Upper lobe of right lung (tissue), 1 donor: ENCODE data around the gene FAM83D. TPM values are rescaled to one million over a fixed set of nuclear protein-coding genes. Genes with fewer than 3 reads are reported as not detected.
"Not testable (repeated sequence)": the region's sequence is repeated elsewhere in the genome, so short reads cannot be mapped to it uniquely, and the experiment has no call there.

Source experiments
- ATAC-seq: fragments of 200-7000 bp; cut with Tn5 transposase; one replicate; pipeline ENCODE4 v1.9.1; 2020; ENCODE audit warnings: mild to moderate bottlenecking, moderate library complexity
- DNase-seq: peaks from one replicate; pipeline ENCODE4 v3.0.0-alpha.2; 2020
- H3K27ac ChIP-seq: fragments of 200-600 bp; one replicate; pipeline ENCODE4 v1.8.0; 2022
- H3K27me3 ChIP-seq: fragments of 200-600 bp; one replicate; pipeline ENCODE4 v1.8.0; 2022; ENCODE audit warnings: mild to moderate bottlenecking
- H3K36me3 ChIP-seq: fragments of 200-600 bp; one replicate; pipeline ENCODE4 v1.8.0; 2022
- H3K4me1 ChIP-seq: fragments of 200-600 bp; one replicate; pipeline ENCODE4 v1.8.0; 2022
- H3K4me3 ChIP-seq: fragments of 200-600 bp; one replicate; pipeline ENCODE4 v1.8.0; 2022; ENCODE audit warnings: mild to moderate bottlenecking
- H3K9me3 ChIP-seq: fragments of 200-600 bp; one replicate; pipeline ENCODE4 v1.8.0; 2022
- intact Hi-C: fragments of 100-400 bp; cut with DNase I; formaldehyde crosslinking; loops from one replicate; pipeline ENCODE4 v1.11.0; 2022
- total RNA-seq: library from RNA; stranded (reverse); fragmentation: NEBNext Ultra II Directional; extraction: Animal tissue kit (Norgen Biotek cat#: 25700); gene quantifications from one replicate; pipeline ENCODE4 v1.2.1, GENCODE V29; 2021
- TF ChIP-seq, protein P1 (sequence below): fragments of 200-600 bp; IDR thresholded peaks from one replicate; pipeline ENCODE4 v1.8.0; 2022; ENCODE audit warnings: antibody characterized with exemption
- donor health status: DM: no; HTN: yes; CAD: no; lungs with severe emphysema.

Gene FAM83D
- total RNA-seq, 1 donor from 2014 or later = 2.0 TPM

DNA sequence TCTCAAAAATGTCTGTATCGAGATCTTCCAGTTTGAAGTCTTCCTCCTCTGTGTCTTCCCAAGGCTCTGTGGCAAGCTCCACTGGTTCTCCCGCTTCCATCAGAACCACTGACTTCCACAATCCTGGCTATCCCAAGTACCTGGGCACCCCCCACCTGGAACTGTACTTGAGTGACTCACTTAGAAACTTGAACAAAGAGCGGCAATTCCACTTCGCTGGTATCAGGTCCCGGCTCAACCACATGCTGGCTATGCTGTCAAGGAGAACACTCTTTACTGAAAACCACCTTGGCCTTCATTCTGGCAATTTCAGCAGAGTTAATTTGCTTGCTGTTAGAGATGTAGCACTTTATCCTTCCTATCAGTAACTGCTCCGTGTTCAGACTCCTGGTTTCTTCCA is 25.9 kb downstream of the FAM83D start:
- Histone ChIP-seq H3K4me3 (no peak overlapping the region), H3K27me3 (no peaks in the 10 kb centered on the region), H3K4me1 (no peaks in the 10 kb centered on the region), H3K27ac (no peak overlapping the region), H3K36me3 (no peaks in the 10 kb centered on the region), H3K9me3 (no peaks in the 10 kb centered on the region)
- intact Hi-C loops = no loop called here
- DNase-seq = no peak
- ATAC-seq = no peak
- TF ChIP-seq, protein P1, sequence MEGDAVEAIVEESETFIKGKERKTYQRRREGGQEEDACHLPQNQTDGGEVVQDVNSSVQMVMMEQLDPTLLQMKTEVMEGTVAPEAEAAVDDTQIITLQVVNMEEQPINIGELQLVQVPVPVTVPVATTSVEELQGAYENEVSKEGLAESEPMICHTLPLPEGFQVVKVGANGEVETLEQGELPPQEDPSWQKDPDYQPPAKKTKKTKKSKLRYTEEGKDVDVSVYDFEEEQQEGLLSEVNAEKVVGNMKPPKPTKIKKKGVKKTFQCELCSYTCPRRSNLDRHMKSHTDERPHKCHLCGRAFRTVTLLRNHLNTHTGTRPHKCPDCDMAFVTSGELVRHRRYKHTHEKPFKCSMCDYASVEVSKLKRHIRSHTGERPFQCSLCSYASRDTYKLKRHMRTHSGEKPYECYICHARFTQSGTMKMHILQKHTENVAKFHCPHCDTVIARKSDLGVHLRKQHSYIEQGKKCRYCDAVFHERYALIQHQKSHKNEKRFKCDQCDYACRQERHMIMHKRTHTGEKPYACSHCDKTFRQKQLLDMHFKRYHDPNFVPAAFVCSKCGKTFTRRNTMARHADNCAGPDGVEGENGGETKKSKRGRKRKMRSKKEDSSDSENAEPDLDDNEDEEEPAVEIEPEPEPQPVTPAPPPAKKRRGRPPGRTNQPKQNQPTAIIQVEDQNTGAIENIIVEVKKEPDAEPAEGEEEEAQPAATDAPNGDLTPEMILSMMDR = no peak

DNA sequence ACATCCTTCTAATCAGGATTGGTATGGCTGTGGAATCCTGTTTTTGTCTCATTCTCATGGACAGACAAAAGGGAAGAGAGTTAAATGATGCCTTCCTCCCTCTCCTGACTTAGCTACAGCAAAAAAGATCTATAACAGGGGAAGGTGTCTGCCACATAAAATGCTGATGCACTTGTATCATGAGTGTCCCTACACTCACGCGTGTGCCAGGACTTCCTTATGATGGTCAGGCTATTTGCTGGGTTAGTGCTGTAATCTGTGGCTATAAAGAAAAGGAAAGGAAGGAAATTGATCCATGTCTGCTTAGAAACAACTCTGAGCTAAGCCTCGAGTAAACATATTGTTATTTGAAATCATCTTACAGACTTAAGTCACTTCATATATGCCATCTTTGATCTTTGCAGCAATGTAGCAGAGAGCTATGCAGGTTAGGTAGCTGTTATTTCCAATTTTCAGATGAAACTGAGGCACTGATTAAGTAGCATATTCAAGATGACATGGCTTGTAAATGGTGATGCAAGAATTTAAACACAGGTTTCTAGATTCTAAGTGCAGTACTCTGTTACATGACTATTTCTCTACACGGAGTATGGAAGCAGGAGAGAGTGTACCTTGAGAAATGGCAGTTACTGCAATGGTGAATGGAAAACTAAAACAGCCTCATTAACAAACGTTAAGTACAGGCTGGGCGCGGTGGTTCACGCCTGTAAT is 27.6 kb downstream of the FAM83D start:
- H3K9me3 ChIP-seq = no peaks in the 10 kb centered on the region
- no peak for ATAC-seq
- TF ChIP-seq, protein P1 = no peak
- no peak overlapping the region for H3K4me3 ChIP-seq
- intact Hi-C loops = no loop called here
- H3K36me3 ChIP-seq = no peaks in the 10 kb centered on the region
- H3K27ac ChIP-seq = no peak overlapping the region
- H3K27me3 ChIP-seq = no peaks in the 10 kb centered on the region
- no peaks in the 10 kb centered on the region for H3K4me1 ChIP-seq
- DNase-seq = no peak

DNA sequence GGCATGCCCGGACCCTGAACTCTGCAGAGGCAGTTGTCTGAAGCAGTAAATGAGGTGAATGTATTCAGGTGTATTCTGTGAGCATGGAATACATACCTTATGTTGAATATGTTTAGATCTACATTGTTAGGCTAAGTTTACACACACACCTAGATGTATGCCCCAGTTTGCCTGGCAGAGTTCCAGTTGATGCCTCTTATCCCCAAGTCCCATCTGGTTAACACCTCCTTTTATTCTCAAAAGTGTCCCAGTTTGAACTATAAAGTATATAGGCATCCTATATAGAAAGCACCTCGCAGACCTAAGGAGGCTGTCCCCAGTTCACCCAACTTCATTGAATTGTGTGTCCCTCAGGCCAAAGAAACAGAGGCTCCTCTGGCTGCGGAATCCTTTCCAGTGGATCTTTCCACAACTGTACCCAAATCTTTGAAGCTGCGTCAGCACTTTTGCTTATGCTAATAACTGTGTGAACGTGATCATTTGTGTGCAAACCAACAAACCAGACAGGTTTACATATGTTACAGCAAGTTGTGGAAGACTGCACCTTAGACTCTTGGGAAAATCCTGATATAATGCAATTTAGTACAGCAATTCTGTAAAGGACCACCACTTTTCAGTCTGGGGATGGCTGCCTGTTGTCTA is 31.1 kb downstream of the FAM83D start:
- Histone ChIP-seq H3K27ac (no peak overlapping the region), H3K4me1 (no peaks in the 10 kb centered on the region), H3K36me3 (no peaks in the 10 kb centered on the region), H3K9me3 (no peaks in the 10 kb centered on the region), H3K27me3 (no peaks in the 10 kb centered on the region), H3K4me3 (no peak overlapping the region)
- ATAC-seq = no peak
- intact Hi-C loops = no loop called here
- DNase-seq = no peak
- TF ChIP-seq, protein P1 = no peak

DNA sequence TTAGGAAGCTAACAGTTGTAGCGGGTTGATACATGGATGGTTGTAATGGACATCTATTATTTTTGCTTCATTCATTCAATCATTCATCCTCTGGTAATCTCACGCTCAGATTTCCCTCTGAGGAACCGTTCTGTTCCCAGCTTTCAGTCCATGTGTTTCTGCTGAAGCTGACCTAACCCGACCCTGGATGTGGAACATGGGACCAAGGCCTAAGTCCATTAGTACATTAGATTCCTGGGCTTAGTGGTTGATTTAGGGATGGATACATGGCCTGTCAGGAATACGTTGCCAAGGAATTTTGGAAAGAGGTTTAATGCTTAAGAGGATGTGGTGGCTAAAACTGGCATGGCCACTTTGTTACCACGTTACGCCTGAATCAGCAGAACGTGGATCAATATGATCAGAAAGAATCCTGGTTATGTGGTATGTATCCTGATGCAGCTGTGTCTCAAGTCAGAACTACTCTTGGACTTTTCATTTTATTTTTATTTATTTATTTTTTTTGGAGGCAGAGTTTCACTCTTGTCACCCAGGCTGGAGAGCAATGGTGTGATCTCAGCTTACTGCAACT is 31.8 kb downstream of the FAM83D start:
- Histone ChIP-seq H3K9me3 (no peaks in the 10 kb centered on the region), H3K27me3 (no peaks in the 10 kb centered on the region), H3K4me3 (no peak overlapping the region), H3K27ac (no peak overlapping the region), H3K4me1 (peaks cover 2% of the 10 kb centered on the region), H3K36me3 (no peaks in the 10 kb centered on the region)
- intact Hi-C loops = no loop called here
- DNase-seq (no peak), ATAC-seq (no peak)
- TF ChIP-seq, protein P1 = no peak

DNA sequence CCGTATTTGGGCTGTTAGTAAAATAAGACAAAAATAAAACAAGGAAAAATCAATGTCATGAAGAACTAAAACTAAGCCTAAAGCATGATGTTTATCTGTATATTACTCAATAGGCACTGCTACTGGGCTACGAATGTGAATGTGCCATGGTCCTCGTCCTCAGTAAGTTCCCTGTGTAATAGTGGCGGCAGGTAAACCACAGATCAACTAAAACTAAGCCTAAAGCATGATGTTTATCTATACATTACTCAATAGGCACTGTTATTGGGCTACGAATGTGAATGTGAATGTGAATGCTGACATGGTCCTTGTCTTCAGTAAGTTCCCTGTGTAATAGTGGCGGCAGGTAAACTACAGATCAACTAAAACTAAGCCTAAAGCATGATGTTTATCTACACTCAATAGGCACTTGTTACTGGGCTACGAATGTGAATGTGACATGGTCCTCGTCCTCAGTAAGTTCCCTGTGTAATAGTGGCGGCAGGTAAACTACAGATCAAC is 34.0 kb downstream of the FAM83D start:
- H3K27me3 ChIP-seq, H3K36me3 ChIP-seq, H3K4me1 ChIP-seq, DNase-seq, H3K9me3 ChIP-seq, ATAC-seq, H3K27ac ChIP-seq, intact Hi-C loops, H3K4me3 ChIP-seq: not testable (repeated sequence)

DNA sequence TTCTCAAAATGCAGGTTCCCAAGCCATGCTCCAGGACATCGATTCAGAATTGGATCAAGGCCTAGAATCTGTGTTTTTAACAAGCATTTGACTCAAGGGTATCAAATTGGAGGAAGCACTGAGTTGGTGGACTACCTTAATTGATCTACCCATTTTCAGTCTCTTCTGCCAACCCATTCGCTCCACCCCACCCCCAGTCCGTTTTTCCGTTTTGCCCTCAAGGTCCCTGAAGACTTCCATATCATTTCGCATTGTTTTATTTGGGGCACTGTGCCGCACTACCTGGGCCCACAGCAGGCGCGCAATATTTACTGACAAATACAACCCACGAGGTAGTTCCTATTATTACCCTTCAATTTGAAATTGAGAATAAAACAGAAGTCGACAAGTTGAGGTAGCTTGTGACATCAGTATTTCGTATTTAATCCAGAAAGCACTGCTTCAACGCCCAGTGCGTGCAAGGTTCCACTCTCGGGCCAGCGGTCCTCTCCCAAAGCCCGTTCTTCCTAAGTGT is 35.4 kb downstream of the FAM83D start:
- no peak for DNase-seq
- Histone ChIP-seq H3K36me3 (no peaks in the 10 kb centered on the region), H3K4me3 (peak overlapping the region; percentile 97), H3K27me3 (no peaks in the 10 kb centered on the region), H3K4me1 (peaks cover 6% of the 10 kb centered on the region), H3K27ac (peak overlapping the region; percentile 92), H3K9me3 (no peaks in the 10 kb centered on the region)
- intact Hi-C loops = no loop called here
- ATAC-seq = no peak
- TF ChIP-seq, protein P1 = no peak
